ENCODE measurements around the gene SASH1. TPM values are rescaled to one million over a fixed set of nuclear protein-coding genes. Genes with fewer than 3 reads are reported as not detected.

The SASH1 gene
- total RNA-seq, 1 donor from 2014 or later, result 86.4 TPM

DNA sequence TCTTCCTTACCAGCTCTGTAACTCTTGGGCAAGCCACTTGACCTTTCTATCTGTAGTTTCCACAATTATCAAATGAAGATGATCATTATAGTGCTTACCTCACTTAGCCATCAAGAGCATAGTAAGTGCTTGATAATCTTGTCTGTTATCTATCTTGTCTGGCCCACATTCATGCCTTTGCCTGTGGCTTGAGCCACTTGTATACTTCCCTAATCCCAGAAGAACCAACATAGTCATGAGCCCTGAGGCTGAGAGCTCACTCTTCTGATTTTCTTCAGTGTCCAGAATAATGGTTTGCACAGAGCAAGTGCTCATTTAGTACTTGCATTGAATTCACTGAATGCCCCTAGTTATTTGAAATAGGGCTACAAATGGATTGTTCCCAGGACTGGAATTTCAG is 108.2 kb downstream of the SASH1 start:
- no peaks in the 10 kb centered on the region for H3K9me3 ChIP-seq
- H3K27ac ChIP-seq, result no peak overlapping the region
- DNase-seq (ENCODE audit: extremely low spot score in 2 of 2), result no peak
- H3K4me3 ChIP-seq, result no peak overlapping the region
- intact Hi-C loops (cut with DNase I), result no loop called here
- H3K27me3 ChIP-seq, result no peaks in the 10 kb centered on the region
- TF ChIP-seq CTCF (IDR thresholded peaks at IDR 0.05) (no peak), POLR2A (IDR thresholded peaks at IDR 0.05) (no peak), POLR2AphosphoS5 (IDR thresholded peaks at IDR 0.05; ENCODE audit: insufficient read depth in 1 of 2, low read depth in 1 of 2) (no peak)
- H3K36me3 ChIP-seq, result no peaks in the 10 kb centered on the region
- H3K4me1 ChIP-seq, result peaks cover 7% of the 10 kb centered on the region

DNA sequence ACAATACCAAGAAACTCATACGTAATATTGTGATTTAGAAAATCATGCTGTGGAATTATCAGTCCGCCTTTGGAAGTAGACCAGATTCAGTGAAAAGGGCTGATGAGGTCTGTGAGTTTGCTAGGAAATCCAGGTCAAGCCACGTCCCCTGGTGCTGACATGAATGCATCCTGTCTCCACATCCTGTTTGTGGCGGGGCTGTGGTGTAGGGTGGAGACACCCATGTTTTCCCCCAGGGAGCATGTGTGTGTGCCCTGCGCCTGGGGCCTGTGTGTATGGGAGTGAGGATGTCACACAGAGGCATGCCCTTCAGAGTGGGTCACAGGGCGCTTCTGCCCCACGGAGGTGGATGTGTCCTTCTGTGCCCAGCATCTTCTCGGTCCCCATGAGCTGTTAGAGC is 109.1 kb downstream of the SASH1 start:
- H3K9me3 ChIP-seq, result no peaks in the 10 kb centered on the region
- no peak for DNase-seq (ENCODE audit: extremely low spot score in 2 of 2)
- no peak overlapping the region for H3K4me3 ChIP-seq
- peaks cover 7% of the 10 kb centered on the region for H3K4me1 ChIP-seq
- no peaks in the 10 kb centered on the region for H3K27me3 ChIP-seq
- intact Hi-C loops (cut with DNase I), result no loop called here
- TF ChIP-seq POLR2A (IDR thresholded peaks at IDR 0.05), result no peak
- TF ChIP-seq POLR2AphosphoS5 (IDR thresholded peaks at IDR 0.05; ENCODE audit: insufficient read depth in 1 of 2, low read depth in 1 of 2), result peak in 1 of 2 donors; percentile 14
- H3K36me3 ChIP-seq, result no peaks in the 10 kb centered on the region
- no peak overlapping the region for H3K27ac ChIP-seq

DNA sequence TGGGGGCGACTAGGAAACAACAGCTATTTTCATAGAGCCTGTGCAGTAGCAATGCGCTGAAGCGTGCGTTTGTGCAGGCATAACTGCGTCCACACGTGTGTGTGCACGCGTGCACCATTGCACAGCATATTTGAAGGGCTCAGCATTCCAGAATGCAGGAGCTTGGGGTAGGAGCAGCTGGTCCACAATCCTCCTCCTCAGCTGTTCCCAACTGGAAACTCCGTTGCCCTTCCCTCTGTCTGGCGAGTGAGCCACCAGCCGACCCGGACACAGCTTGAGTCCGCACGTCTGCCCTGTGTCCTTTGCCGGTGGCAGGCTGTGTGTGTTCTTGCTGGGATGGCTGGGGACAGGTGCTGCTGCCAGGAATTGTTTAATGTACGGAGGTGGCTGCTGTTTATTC is 110.2 kb downstream of the SASH1 start:
- Histone ChIP-seq H3K4me3 (no peak overlapping the region), H3K9me3 (no peaks in the 10 kb centered on the region), H3K27ac (no peak overlapping the region), H3K27me3 (no peaks in the 10 kb centered on the region), H3K4me1 (peaks cover 7% of the 10 kb centered on the region), H3K36me3 (no peaks in the 10 kb centered on the region)
- TF ChIP-seq POLR2A (IDR thresholded peaks at IDR 0.05) (no peak), CTCF (IDR thresholded peaks at IDR 0.05) (no peak), POLR2AphosphoS5 (IDR thresholded peaks at IDR 0.05; ENCODE audit: insufficient read depth in 1 of 2, low read depth in 1 of 2) (no peak)
- no peak for DNase-seq (ENCODE audit: extremely low spot score in 2 of 2)
- intact Hi-C loops (cut with DNase I), result no loop called here

GRCh38 chr6:148453906-148454305 is 111.3 kb downstream of the SASH1 start:
- no peak for TF ChIP-seq POLR2A (IDR thresholded peaks at IDR 0.05)
- TF ChIP-seq POLR2AphosphoS5 (IDR thresholded peaks at IDR 0.05; ENCODE audit: insufficient read depth in 1 of 2, low read depth in 1 of 2), result no peak
- no peak for TF ChIP-seq CTCF (IDR thresholded peaks at IDR 0.05)
- Histone ChIP-seq H3K36me3 (no peaks in the 10 kb centered on the region), H3K27ac (no peak overlapping the region), H3K4me1 (peaks cover 7% of the 10 kb centered on the region), H3K4me3 (no peak overlapping the region), H3K9me3 (no peaks in the 10 kb centered on the region), H3K27me3 (no peaks in the 10 kb centered on the region)
- no peak for DNase-seq (ENCODE audit: extremely low spot score in 2 of 2)
- intact Hi-C loops (cut with DNase I), result no loop called here

GRCh38 chr6:148455225-148455624 is 112.6 kb downstream of the SASH1 start:
- intact Hi-C loops (cut with DNase I), result no loop called here
- H3K27ac ChIP-seq, result no peak overlapping the region
- no peaks in the 10 kb centered on the region for H3K36me3 ChIP-seq

More at GRCh38 chr6:148455225-148455624, 112.6 kb downstream of the SASH1 start:
- TF ChIP-seq POLR2A (IDR thresholded peaks at IDR 0.05) (no peak), CTCF (IDR thresholded peaks at IDR 0.05) (no peak), POLR2AphosphoS5 (IDR thresholded peaks at IDR 0.05; ENCODE audit: insufficient read depth in 1 of 2, low read depth in 1 of 2) (no peak)
- Histone ChIP-seq H3K9me3 (no peaks in the 10 kb centered on the region), H3K4me3 (no peak overlapping the region), H3K4me1 (peaks cover 7% of the 10 kb centered on the region), H3K27me3 (no peaks in the 10 kb centered on the region)
- no peak for DNase-seq (ENCODE audit: extremely low spot score in 2 of 2)
